Suprapubic skin (tissue), 3 donors: ENCODE data around the gene CCDC188.

Experiments used
- CTCF ChIP-seq, 2 donors: fragments of 200-600 bp in 1 of 2; fragments of 450-650 bp in 1 of 2; sonication (generic) in 1 of 2; IDR thresholded peaks; one replicate each; pipeline ENCODE4 v1.5.1; 2016 to 2019; ENCODE audit warnings: antibody characterized with exemption in 2 of 2, mild to moderate bottlenecking in 1 of 2, moderate library complexity in 1 of 2
- EP300 ChIP-seq: sonication (generic); formaldehyde crosslinking; IDR thresholded peaks from one replicate; pipeline ENCODE4 v1.6.1; 2017; ENCODE audit warnings: antibody characterized with exemption

- TF ChIP-seq EP300: no peak
- no peak for TF ChIP-seq CTCF (IDR thresholded peaks at IDR 0.05)
These were observed 31.5 kb upstream of the CCDC188 start for GRCh38 chr22:20182365-20182764.
